Mesenchymal stem cell (in vitro differentiated cells and primary cell): ENCODE measurements around the gene IMPA2.

Source experiments
- DNase-seq: peaks from one replicate; pipeline ENCODE4 v3.0.0-alpha.2; 2013
- H2AFZ ChIP-seq: one replicate; pipeline ENCODE4 v1.6.1; 2013; ENCODE audit warnings: low read depth, mild to moderate bottlenecking, control low read depth, inconsistent platforms, low read length, moderate library complexity
- H2AK5ac ChIP-seq: 2 replicates; pipeline ENCODE4 v1.6.1; 2013; ENCODE audit warnings: low read length, moderate library complexity, mild to moderate bottlenecking, inconsistent platforms; ENCODE audit not compliant: severe bottlenecking
- H2BK120ac ChIP-seq: one replicate; pipeline ENCODE4 v1.6.1; 2013; ENCODE audit warnings: low read depth, mild to moderate bottlenecking, inconsistent platforms, low read length, moderate library complexity
- H2BK12ac ChIP-seq, 2 experiments: one replicate each; pipeline ENCODE4 v1.6.1; 2013; ENCODE audit warnings: inconsistent platforms in 2 of 2, low read length in 2 of 2, mild to moderate bottlenecking in 2 of 2, moderate library complexity in 2 of 2, control low read depth in 1 of 2
- H2BK15ac ChIP-seq: one replicate; pipeline ENCODE4 v1.6.1; 2013; ENCODE audit warnings: mild to moderate bottlenecking, low read depth, inconsistent platforms; ENCODE audit not compliant: poor library complexity, severe bottlenecking
- H2BK5ac ChIP-seq: 2 replicates; pipeline ENCODE4 v1.6.1; 2013; ENCODE audit warnings: low read depth, mild to moderate bottlenecking, low read length, control low read depth, inconsistent platforms; ENCODE audit not compliant: poor library complexity, severe bottlenecking
- H3K14ac ChIP-seq, 2 experiments: one replicate each; pipeline ENCODE4 v1.6.1; 2013; ENCODE audit warnings: inconsistent platforms in 2 of 2, low read length in 2 of 2, control low read depth in 1 of 2, mild to moderate bottlenecking in 1 of 2, moderate library complexity in 1 of 2
- H3K18ac ChIP-seq, 2 experiments: one replicate each; pipeline ENCODE4 v1.6.1; 2013; ENCODE audit warnings: inconsistent platforms in 2 of 2, low read length in 2 of 2, control low read depth in 1 of 2, low read depth in 1 of 2, mild to moderate bottlenecking in 1 of 2
- H3K23ac ChIP-seq, 2 experiments: one replicate each; pipeline ENCODE4 v1.6.1; 2013; ENCODE audit warnings: inconsistent platforms in 2 of 2, low read length in 2 of 2, mild to moderate bottlenecking in 2 of 2, moderate library complexity in 2 of 2, control low read depth in 1 of 2
- H3K27ac ChIP-seq: 2 replicates; pipeline ENCODE4 v1.5.1; 2013; ENCODE audit warnings: mild to moderate bottlenecking, moderate library complexity, low read length, control low read depth, inconsistent platforms; ENCODE audit not compliant: poor library complexity, severe bottlenecking
- H3K27me3 ChIP-seq, 2 experiments: 2 replicates each; pipeline versions ENCODE4 v1.6.1 to v1.7.0; 2013; ENCODE audit warnings: low read length in 2 of 2, mild to moderate bottlenecking in 2 of 2, moderate library complexity in 2 of 2, control low read depth in 1 of 2, inconsistent platforms in 1 of 2; ENCODE audit not compliant: control insufficient read depth in 1 of 2, insufficient read depth in 1 of 2
- H3K36me3 ChIP-seq, 2 experiments: 2 replicates each; pipeline versions ENCODE4 v1.6.1 to v1.7.0; 2013; ENCODE audit warnings: low read length in 2 of 2, control low read depth in 1 of 2, inconsistent platforms in 1 of 2, low read depth in 1 of 2, mild to moderate bottlenecking in 1 of 2; ENCODE audit not compliant: insufficient read depth in 2 of 2, control insufficient read depth in 1 of 2
- H3K4ac ChIP-seq, 2 experiments: one replicate each; pipeline ENCODE4 v1.6.1; 2013; ENCODE audit warnings: inconsistent platforms in 2 of 2, low read length in 2 of 2, mild to moderate bottlenecking in 2 of 2, moderate library complexity in 2 of 2, control low read depth in 1 of 2, low read depth in 1 of 2
- H3K4me1 ChIP-seq: 2 replicates; pipeline ENCODE4 v1.6.1; 2013; ENCODE audit warnings: low read depth, low read length, control low read depth; ENCODE audit not compliant: control insufficient read depth, insufficient read depth
- H3K4me2 ChIP-seq: 2 replicates; pipeline ENCODE4 v1.6.1; 2013; ENCODE audit warnings: low read length, mild to moderate bottlenecking, inconsistent platforms; ENCODE audit not compliant: poor library complexity, severe bottlenecking
- H3K4me3 ChIP-seq, 2 experiments: 2 replicates each; pipeline versions ENCODE4 v1.5.1 to v1.7.0; 2013; ENCODE audit warnings: low read length in 2 of 2, mild to moderate bottlenecking in 2 of 2, control low read depth in 1 of 2, low read depth in 1 of 2; ENCODE audit not compliant: insufficient read depth in 1 of 2
- H3K79me1 ChIP-seq: replicated peaks from 2 replicates; pipeline ENCODE4 v1.6.1; 2013; ENCODE audit warnings: mild to moderate bottlenecking, control low read depth, low read length, inconsistent platforms; ENCODE audit not compliant: poor library complexity, severe bottlenecking
- H3K9ac ChIP-seq: 2 replicates; pipeline ENCODE4 v1.7.0; 2013; ENCODE audit warnings: mild to moderate bottlenecking, low read length, moderate library complexity
- H3K9me3 ChIP-seq: 2 replicates; pipeline ENCODE4 v1.7.0; 2013; ENCODE audit warnings: mild to moderate bottlenecking, low read length; ENCODE audit not compliant: control insufficient read depth
- H4K8ac ChIP-seq: one replicate; pipeline ENCODE4 v1.6.1; 2013; ENCODE audit warnings: inconsistent platforms, mild to moderate bottlenecking, low read length, moderate library complexity
- H4K91ac ChIP-seq: one replicate; pipeline ENCODE4 v1.6.1; 2013; ENCODE audit warnings: mild to moderate bottlenecking, low read length, inconsistent platforms
- WGBS: methylation state at CpG from one replicate; pipeline ENCODE4 v1.1.7; 2013; ENCODE audit warnings: mixed read lengths; 5-methylcytosine and 5-hydroxymethylcytosine counted together

Gene IMPA2

DNA sequence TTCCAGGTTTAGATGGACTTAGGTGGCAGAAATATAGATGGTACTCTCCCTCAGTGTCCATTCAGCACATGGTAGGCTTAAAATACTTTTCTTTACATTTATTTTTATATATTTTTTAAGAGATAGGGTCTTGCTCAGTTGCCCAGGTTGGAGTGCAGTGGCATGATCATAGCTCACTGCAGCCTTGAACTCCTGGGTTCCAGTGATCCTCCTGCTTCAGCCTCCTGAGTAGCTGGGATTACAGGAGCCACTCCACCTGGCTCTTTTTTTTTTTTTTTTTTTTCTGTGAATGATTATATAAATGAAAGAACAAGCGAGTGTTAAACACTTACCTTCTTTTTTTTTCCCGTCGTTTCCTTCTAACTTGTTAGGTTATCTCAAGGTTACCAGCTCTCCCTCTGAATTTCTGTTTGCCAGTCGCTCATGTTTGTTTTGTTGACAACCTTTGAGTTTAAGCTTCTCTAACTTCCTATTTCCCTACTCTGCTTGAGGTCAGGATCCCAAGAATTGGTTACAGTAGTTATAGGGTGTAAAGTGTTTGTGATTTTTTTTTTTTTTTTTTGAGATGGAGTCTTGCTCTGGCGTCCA is 18.9 kb downstream of the IMPA2 start:
- peaks cover 32% of the 10 kb centered on the region for H3K79me1 ChIP-seq
- H2BK5ac ChIP-seq, result no peak overlapping the region
- H3K18ac ChIP-seq, result no peak overlapping the region
- H3K9me3 ChIP-seq, result no peaks in the 10 kb centered on the region
- peaks cover 32 to 33% of the 10 kb centered on the region in 2 experiments for H3K36me3 ChIP-seq
- WGBS, result 92% methylated on average over 4 of the region's 5 CpGs
- no peak overlapping the region for H3K9ac ChIP-seq
- no peak overlapping the region for H2BK15ac ChIP-seq
- H4K8ac ChIP-seq, result no peak overlapping the region
- no peak overlapping the region for H3K23ac ChIP-seq
- H3K4me1 ChIP-seq, result peaks cover 25% of the 10 kb centered on the region
- no peak overlapping the region for H2BK12ac ChIP-seq
- H4K91ac ChIP-seq, result no peak overlapping the region
- H2AK5ac ChIP-seq, result no peak overlapping the region
- no peak overlapping the region for H3K27ac ChIP-seq
- H3K4me2 ChIP-seq, result no peak overlapping the region
- no peak overlapping the region for H2BK120ac ChIP-seq
- H3K4ac ChIP-seq, result no peak overlapping the region
- H2AFZ ChIP-seq, result no peak overlapping the region
- H3K14ac ChIP-seq, result no peak overlapping the region
- no peak for DNase-seq
- no peak overlapping the region for H3K4me3 ChIP-seq
- H3K27me3 ChIP-seq, result no peaks in the 10 kb centered on the region

- peaks cover 36 to 42% of the 10 kb centered on the region in 2 experiments for H3K36me3 ChIP-seq
- no peak overlapping the region for H3K4me2 ChIP-seq
- H2BK12ac ChIP-seq, result no peak overlapping the region
- H3K4ac ChIP-seq, result no peak overlapping the region
- no peak for DNase-seq
- WGBS, result 98% methylated on average over 5 of the region's 5 CpGs
- no peak overlapping the region for H4K91ac ChIP-seq
- no peak overlapping the region for H3K23ac ChIP-seq
- no peak overlapping the region for H3K27ac ChIP-seq
- H3K9me3 ChIP-seq, result no peaks in the 10 kb centered on the region
- no peak overlapping the region for H3K4me3 ChIP-seq
- no peak overlapping the region for H3K9ac ChIP-seq
- no peak overlapping the region for H2AK5ac ChIP-seq
- H4K8ac ChIP-seq, result no peak overlapping the region
- H2BK15ac ChIP-seq, result no peak overlapping the region
- H3K14ac ChIP-seq, result no peak overlapping the region
- H3K79me1 ChIP-seq, result peaks cover 33% of the 10 kb centered on the region
- H2BK120ac ChIP-seq, result no peak overlapping the region
- no peak overlapping the region for H3K18ac ChIP-seq
- H2AFZ ChIP-seq, result no peak overlapping the region
- peaks cover 20% of the 10 kb centered on the region for H3K4me1 ChIP-seq
- H3K27me3 ChIP-seq, result no peaks in the 10 kb centered on the region
- H2BK5ac ChIP-seq, result no peak overlapping the region
Measured at GRCh38 chr18:12001421-12001820, 20.1 kb downstream of the IMPA2 start.

- H2AFZ ChIP-seq, result no peak overlapping the region
- no peak overlapping the region for H3K4me2 ChIP-seq
- no peak overlapping the region for H2BK120ac ChIP-seq
- H2AK5ac ChIP-seq, result no peak overlapping the region
- no peak overlapping the region for H4K8ac ChIP-seq
- H2BK12ac ChIP-seq, result no peak overlapping the region
- H3K14ac ChIP-seq, result no peak overlapping the region
- DNase-seq, result peak; percentile 33
- no peak overlapping the region for H3K9ac ChIP-seq
- no peaks in the 10 kb centered on the region for H3K27me3 ChIP-seq
- no peak overlapping the region for H4K91ac ChIP-seq
- no peak overlapping the region for H3K18ac ChIP-seq
- no peak overlapping the region for H2BK15ac ChIP-seq
- H3K4ac ChIP-seq, result no peak overlapping the region
- peaks cover 21% of the 10 kb centered on the region for H3K79me1 ChIP-seq
- H3K36me3 ChIP-seq, result peaks cover 48 to 51% of the 10 kb centered on the region in 2 experiments
- H3K9me3 ChIP-seq, result no peaks in the 10 kb centered on the region
- H3K23ac ChIP-seq, result no peak overlapping the region
- no peak overlapping the region for H2BK5ac ChIP-seq
- H3K27ac ChIP-seq, result no peak overlapping the region
- peaks cover 13% of the 10 kb centered on the region for H3K4me1 ChIP-seq
- H3K4me3 ChIP-seq, result no peak overlapping the region
- whole genome bisulfite sequencing, result 20% methylated on average over 1 of the region's 1 CpG
Measured at GRCh38 chr18:12003894-12004293, 22.6 kb downstream of the IMPA2 start.

GRCh38 chr18:12005538-12006487 is 24.5 kb downstream of the IMPA2 start:
- peak overlapping the region; percentile 25 for H3K27ac ChIP-seq
- no peak overlapping the region for H2BK120ac ChIP-seq
- H2AK5ac ChIP-seq, result peak overlapping the region; percentile 80
- 87% methylated on average over 15 of the region's 15 CpGs for WGBS
- no peak overlapping the region for H4K91ac ChIP-seq
- no peak overlapping the region for H2AFZ ChIP-seq
- H3K14ac ChIP-seq, result no peak overlapping the region
- no peak overlapping the region for H2BK12ac ChIP-seq
- peaks cover 13% of the 10 kb centered on the region for H3K4me1 ChIP-seq
- H3K4ac ChIP-seq, result no peak overlapping the region
- peaks cover 48 to 62% of the 10 kb centered on the region in 2 experiments for H3K36me3 ChIP-seq
- H3K18ac ChIP-seq, result no peak overlapping the region
- no peak overlapping the region for H2BK15ac ChIP-seq
- no peaks in the 10 kb centered on the region for H3K9me3 ChIP-seq
- no peak overlapping the region for H3K23ac ChIP-seq
- H3K4me2 ChIP-seq, result no peak overlapping the region
- no peaks in the 10 kb centered on the region for H3K27me3 ChIP-seq
- no peak overlapping the region for H4K8ac ChIP-seq
- peak overlapping the region; percentile 8 for H3K9ac ChIP-seq
- no peak overlapping the region for H2BK5ac ChIP-seq
- H3K4me3 ChIP-seq, result peak overlapping the region in 1 of 2 experiments; percentile 33
- peaks cover 22% of the 10 kb centered on the region for H3K79me1 ChIP-seq
- DNase-seq, result no peak
